HG02798 (cell line): ENCODE measurements around the gene NUMA1.
A peak's percentile ranks its signal among the peaks of the same experiment; 100 is the strongest.

Source experiments
- ATAC-seq: cut with Tn5 transposase; IDR thresholded peaks from one replicate; pipeline ENCODE4 v1.9.1; 2021; ENCODE audit warnings: mild to moderate bottlenecking; ENCODE audit not compliant: unreplicated experiment, poor library complexity

NUMA1 gene

DNA sequence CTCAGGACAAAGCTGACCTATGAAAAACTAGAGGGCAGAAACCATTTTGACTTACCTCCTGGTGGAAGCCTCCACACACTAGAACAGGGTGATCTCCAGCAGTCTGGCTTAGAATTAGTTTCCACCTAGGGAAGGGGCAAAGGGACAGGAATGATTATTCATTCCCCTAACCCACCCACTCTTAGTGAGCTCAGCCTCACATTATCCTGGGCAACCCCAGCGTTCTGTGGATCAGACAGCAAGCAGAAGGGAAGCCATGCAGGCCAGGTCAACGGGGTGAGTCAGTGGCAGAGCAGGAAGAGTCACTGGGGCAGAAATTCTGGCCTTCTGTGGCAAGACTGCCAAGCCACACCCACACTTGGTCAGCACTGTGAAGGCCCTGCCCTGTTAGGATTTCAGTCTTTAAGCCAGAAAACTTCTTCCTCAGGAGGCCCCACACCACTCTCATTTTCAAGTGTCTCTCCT, 10.5 kb downstream of the NUMA1 start:
- ATAC-seq = peak; percentile 67

GRCh38 chr11:72069200-72069599, 11.1 kb downstream of the NUMA1 start:
- peak; percentile 38 for ATAC-seq

DNA sequence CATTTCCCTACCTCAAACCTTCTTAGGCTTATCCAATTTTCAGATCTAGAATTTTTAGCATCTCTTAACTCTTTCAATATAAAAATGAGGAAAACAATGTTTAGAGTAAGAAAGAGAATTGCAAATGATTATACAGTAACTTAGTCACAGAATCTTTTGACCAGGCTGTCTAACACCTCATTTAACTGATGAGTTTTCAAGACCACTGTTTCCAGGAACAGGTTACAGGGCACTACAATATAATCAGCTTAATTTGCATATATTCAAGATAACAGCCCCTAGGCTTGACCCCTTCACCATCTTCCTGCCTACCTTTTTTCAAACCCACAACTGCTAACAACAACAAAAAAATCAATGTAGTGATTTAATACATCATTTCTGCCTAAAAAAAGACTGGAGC, 12.7 kb downstream of the NUMA1 start:
- ATAC-seq = no peak

GRCh38 chr11:72067266-72067665, 13.1 kb downstream of the NUMA1 start:
- no peak for ATAC-seq

DNA sequence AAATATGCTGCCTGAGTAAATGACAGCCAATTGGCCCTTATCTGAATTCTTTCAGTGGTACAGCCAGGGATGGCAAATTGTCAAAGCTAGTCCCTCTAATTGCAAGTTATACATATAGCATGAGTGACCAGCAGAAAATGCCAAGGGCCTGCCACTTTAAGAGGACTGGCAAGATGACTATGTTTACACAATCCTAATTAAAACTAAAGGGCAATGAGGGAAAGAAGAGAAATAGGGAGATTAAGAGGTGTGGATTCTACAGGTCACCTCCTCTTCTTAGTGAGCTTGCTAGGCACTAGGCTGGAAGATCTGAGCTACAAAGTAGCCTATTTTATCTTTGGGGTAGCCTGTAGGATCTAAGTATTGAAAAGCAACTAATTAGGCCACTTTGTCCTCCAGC, 13.5 kb downstream of the NUMA1 start:
- no peak for ATAC-seq

GRCh38 chr11:72061739-72062396, 18.5 kb downstream of the NUMA1 start:
- ATAC-seq = no peak

DNA sequence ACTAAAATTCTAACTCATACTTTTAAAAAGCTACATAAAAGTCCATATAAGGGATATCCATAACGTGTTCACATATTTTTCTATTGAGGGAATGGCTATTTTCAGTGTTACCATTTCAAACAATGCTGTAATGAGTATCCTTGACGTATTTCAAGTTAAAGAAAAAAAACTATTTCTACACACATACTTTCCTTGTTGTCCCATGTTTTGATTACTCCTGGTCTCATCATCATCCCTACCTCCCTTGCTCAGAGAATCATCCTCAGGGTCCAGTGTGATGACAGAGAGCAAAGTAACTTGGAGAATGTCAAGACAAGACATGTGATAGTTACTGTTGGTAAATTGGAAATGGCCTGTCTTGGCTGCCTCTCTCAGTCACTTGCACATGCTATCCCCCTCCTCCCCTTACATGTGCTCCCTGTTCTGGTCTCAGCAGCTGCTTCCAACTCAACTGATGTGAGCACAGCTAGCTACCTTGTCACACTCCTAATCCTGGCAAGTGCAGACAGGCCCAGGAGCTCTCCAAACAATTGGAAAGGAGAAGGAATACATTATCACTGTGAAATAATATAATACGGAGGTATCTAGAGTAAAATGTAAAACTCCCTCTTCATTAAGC, 21.8 kb downstream of the NUMA1 start:
- no peak for ATAC-seq

DNA sequence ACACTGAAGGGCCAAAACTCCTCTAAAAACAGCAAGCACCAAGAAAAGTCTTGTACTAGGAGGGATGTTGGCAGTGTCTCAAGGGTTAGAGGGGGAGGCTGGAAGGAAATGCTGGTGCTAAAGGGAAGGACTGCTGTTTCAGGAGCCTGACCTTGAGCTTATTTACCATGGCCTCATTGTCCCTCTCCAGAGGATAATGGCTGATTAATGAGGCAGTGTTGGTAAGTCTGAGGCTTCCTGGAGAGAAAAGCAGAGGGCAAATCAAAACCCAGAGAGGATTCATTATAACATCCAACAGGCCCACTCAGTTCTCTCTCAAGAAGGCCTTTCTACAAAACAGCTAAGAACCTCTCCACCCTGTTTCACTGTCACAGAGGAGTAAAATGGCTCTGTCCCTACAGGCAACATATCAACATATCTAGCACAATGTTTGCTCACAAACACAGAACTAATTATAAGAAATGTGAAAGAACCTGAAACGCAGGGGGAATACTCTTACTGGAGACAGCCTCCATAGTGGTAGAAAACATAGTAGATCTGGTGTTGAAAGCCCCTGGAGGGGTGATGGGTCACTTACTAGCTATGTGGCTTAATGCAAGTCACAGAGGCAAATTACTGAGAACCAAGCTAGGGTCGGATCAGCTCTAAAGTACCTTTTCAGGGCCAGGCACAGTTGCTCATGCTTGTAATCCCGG, 31.4 kb downstream of the NUMA1 start:
- no peak for ATAC-seq

DNA sequence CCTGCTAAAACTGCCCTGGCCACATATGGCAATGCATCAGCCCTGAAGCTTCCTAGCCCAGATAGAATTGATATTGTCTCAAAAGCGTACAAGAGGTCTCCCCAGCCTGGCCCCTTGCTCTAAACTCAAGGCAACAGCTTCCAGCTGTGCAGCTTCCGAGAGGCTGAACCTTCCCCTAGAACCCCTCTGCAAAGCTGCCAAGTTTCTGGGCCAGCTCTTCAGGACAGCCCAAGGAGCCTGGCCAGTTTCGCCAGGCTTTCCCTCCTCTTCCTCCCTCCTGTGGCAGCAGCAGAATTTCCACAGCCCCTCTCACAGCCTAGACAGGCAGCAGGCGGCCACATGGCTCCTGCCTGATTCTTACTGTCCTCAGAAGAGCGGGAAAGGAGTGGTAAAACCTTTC, 34.5 kb downstream of the NUMA1 start:
- no peak for ATAC-seq

- ATAC-seq = peak; percentile 1
Observed at GRCh38 chr11:72042064-72042745, 38.1 kb downstream of the NUMA1 start.

- peak; percentile 38 for ATAC-seq
Observed at GRCh38 chr11:72041364-72042063, 38.8 kb downstream of the NUMA1 start.

GRCh38 chr11:72040491-72041363, 39.6 kb downstream of the NUMA1 start:
- ATAC-seq = no peak

DNA sequence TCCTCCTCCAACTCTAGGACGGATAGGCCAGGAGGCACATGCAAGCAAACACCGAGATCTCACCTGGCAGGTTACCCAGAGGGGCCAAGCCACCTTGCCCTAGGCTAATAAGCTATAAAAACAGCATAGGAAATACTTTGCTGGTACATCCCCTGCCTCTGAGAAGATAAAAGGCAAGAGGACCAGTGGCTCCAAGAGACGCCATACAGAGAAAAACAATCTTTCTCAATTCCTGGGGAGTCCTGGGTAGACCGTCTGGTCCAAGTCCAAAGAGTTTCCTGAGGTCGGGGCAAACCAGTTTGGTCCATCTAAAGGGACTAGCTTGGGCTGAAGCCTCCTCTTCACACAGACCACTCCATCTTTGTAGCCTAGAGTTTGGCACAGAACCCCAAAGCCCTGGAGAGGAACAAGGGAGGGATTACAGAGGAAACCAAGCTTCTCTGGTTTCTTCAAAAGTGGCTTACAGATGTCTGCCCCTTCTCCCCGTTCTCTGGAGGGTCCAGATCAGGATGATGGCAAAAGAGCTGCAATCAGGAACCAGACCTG, 40.4 kb downstream of the NUMA1 start:
- ATAC-seq = no peak

GRCh38 chr11:72039031-72039855, 41.1 kb downstream of the NUMA1 start:
- ATAC-seq = no peak

DNA sequence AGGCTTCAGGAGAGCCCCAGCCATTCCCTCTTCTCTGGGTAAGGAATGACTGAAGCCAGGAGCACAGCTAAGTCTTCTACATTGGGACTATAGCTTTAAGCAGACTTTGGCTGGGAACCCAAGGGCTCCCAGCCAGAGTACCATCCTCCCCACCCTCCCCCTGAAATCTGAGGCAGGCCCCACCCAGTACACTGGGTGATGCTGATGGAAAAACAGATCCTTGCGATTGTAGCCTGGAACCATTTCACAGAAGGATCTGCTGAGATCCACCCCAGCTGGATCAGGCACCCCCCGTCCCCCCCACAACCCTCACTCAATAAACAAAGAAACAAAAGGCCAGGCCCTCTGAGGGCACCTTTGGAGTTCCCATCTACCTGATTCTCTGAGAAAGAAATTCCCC, 41.9 kb downstream of the NUMA1 start:
- peak; percentile 3 for ATAC-seq

DNA sequence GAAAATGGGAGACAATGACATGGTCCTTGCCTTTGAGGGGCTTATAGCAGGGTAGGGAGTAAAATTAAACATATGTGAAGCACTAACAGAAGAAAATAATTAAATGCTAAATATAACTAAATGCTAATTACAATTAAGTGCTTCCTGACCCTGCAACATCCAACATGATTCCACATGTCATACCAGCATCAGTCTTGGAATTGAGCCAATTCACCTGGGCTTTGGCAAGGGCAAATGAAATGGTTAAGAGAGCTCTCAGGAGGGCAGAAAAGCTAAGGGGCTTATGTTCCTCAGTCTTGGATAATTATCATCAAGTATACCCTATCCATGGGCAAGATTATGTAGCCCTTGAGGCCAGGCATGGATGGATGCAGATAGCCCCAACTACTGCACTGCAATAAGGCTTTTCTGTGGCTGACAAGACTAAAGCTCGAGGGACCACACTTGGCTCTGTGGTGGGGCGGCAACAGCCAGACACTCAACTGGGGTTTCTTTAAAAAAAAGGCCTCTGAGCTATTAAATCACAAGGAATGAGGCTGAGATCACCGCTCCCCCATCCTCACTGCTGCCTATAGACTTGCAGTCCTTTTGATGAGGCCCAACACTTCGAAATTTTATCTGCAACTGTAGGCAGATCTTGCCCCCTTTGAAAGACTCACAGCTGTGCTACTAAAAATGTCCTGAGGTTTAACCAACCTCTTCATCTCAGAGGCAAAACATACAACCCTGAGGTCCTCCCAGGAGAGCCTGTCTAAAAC, 42.6 kb downstream of the NUMA1 start:
- ATAC-seq = peak; percentile 40

GRCh38 chr11:72036687-72037086, 43.7 kb downstream of the NUMA1 start:
- ATAC-seq = no peak
